Amniotic stem cell (primary cell): ENCODE data around the gene CTAG1A.
"Not testable (repeated sequence)": the region's sequence is repeated elsewhere in the genome, so short reads cannot be mapped to it uniquely, and the experiment has no call there.

Source experiments
- DNase-seq: peaks from one replicate; lab custom pipeline; 2025; lab: John Stamatoyannopoulos, UW

Gene CTAG1A

DNA sequence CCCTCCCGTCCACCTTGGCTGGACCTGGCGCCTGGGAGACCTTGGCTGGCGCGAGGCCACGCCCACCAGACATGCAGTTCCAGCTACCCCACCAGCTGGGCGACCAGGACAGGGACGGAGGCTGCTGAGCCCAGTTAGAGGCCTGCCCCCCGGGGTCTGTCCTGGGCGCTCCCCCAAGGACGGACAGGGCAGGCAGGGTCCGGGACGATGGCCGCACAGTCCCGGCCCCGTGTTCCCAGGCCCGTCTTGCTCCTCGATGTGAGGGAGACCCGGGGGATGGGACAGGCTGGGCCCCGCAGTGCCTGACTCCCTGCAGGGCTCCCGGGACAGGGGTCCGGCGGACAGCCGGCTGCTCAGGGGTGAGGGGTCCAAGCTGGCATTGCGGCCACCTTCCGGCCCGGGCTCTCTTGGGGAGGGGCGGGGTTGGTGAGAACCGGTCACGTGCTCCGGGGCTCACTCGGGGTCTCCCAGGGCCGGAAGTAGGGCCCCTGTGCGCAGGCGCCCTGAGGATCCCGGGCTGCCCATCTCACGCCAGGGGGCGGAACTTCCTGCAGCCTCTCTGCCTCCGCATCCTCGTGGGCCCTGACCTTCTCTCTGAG lies at the start of gene CTAG1A:
CTAG1A (plus strand) TSS at position 549 of the 599 bp plus-strand sequence. CDS start 74 bp downstream, outside the sequence.
- not testable (repeated sequence) for DNase-seq

DNA sequence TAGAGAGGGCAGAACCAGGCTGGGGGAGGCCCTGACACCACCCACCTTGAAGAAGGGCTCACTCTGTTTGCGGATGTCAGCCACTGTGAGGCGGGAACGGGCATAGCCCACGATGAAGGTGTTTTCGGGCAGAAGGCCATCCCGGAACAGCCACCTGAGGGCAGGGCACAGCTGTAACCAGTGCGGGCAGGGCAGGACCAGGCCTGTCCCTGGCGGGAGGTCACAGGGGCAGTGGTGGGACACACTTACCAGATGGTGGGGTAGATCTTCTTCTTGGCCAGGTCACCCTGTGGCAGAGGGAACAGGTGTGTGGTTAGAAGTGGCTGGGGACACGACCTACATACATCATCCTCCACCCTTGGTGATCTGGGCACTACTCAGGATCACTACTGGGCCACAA lies 49.0 kb upstream of the CTAG1A start:
- DNase-seq, result no peak

- no peak for DNase-seq
Observed at GRCh38 chrX:154539077-154539476, 45.9 kb upstream of the CTAG1A start.

GRCh38 chrX:154540365-154540764 lies 44.6 kb upstream of the CTAG1A start:
- DNase-seq, result not testable (repeated sequence)

DNA sequence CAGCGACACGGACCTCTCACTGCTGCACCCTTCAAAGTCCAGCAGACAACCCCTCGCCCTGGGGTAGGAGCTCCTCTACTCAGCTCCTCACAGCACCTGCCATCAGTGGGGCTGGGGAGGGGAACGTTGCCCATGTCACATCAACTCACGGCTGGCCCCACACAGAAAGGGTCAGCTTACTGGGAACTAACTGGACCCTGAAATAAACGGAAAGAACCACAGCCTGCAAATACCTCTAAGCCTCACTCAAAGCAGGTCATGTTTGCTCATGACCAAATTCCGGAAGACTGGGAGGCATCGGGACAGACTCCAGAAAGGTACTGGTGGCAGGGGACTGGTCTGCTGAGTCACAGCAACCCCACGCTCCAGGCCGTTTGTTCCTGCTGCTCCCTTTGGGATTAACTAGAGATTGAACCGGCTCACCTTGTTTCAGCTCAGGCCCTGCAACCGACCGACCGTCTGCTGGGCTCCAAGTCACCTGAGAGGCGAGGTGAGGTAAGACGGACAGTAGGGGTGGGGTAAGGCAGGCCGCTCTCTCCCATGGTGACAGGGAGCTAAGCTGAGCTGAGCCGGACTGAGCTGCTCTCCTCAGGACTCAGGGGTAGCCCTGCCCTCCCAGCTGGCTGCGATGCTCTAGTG lies 43.9 kb upstream of the CTAG1A start:
- no peak for DNase-seq

GRCh38 chrX:154541589-154541895 lies 43.4 kb upstream of the CTAG1A start:
- DNase-seq, result no peak

DNA sequence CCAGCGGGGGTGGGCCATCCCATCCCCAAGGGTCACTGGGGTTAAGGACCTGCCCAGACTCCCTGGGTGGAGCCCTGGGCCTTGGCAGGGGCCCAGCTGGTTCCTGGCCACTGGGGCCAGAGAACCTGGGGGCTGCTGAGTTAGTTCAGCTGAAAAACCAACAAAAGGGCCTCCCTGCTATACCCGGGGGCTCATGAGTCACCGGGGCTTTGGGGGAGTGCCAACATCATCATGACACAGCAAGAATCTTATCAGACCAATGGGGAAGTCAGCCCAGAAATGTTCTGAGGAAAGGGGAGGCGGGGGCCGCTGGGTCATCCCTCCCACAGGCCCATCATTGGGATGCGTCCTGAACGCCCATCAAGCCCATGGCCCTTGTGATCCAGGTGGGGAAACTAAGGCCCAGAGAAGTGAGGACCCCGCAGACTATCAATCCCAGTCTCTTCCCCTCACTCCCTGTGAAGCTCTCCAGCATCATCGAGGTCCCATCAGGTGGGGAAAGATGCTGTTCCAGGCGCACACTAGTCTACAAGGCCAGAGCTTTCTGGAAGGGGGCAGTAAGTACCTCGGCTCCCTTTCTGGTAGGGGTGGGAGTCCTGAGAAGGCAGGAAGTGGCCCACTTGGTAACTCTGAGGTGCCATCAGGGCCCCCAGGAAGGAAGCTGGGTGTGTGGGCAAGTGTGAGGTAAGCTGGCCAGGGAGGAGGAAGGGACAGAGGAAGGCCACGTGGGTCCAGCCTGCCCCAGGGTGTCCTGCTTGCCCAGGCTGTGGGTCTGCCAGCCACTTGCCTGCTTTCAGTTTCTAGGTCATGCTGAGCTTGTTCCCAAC lies 42.8 kb upstream of the CTAG1A start:
- DNase-seq, result peak; percentile 71

DNA sequence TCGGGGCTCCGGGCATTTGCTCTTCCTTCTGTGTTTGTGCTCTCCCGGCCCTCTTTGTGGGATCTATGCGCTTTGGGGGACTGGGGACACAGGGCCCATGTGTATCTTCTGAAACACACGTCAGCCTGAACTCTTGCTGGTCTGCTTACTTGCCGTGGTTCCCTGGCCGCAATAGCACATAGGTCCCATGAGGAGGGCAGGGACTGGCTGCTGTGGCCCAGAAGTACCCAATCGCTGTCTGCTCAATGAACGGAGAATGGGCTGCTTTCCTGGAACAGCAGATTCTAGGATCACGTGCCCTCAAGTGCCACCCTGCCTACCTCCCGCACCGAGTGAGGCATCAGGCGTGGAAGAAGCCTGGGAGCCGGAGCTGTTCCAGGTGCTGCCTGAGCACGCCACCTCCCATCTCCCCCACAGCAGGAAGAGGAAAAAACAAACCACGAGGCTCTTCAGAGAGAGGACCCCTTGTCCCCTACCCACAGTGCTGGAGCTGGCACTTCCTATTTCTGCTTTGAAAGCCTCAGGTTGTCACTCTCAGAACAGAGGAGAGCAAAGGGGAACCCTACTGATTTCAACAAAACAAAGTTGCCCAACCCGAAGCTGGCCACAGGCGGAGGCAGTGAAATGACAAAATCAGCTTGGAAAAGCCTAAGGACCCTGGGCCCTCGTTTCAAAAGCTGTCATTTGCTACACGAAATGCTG lies 42.1 kb upstream of the CTAG1A start:
- DNase-seq, result no peak

DNA sequence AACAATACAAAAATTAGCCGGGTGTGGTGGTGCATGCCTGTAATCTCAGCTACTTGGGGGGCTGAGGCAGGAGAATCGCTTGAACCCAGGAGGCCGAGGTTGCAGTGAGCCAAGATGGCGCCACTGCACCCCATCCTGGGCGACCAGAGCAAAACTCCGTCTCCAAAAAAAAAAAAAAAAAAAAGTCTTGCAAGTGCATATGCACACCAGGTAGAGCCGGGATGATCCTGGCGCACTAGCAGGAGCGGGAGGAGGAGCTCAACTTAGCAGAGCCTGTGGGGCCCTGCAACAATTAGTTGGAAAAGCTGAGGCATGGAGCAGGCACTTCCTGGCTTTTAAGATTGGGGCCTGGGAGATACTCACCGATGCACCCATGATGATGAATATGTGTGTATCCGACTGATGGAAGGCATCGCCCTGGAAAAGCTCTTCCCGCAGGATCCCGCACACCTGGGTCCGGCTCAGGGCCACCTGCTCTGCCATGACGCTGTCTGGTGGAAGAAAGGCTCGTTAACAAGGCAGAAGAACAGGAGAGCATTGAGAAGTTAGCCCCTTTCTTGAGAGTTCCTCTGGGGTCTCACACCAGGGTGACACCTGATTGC lies 39.2 kb upstream of the CTAG1A start:
- DNase-seq, result no peak

GRCh38 chrX:154546354-154547244 lies 38.3 kb upstream of the CTAG1A start, which contains the start of gene G6PD:
G6PD (minus strand) TSS chrX:154546846; CDS start chrX:154546155, 691 bp downstream.
- peak; percentile 12 for DNase-seq

DNA sequence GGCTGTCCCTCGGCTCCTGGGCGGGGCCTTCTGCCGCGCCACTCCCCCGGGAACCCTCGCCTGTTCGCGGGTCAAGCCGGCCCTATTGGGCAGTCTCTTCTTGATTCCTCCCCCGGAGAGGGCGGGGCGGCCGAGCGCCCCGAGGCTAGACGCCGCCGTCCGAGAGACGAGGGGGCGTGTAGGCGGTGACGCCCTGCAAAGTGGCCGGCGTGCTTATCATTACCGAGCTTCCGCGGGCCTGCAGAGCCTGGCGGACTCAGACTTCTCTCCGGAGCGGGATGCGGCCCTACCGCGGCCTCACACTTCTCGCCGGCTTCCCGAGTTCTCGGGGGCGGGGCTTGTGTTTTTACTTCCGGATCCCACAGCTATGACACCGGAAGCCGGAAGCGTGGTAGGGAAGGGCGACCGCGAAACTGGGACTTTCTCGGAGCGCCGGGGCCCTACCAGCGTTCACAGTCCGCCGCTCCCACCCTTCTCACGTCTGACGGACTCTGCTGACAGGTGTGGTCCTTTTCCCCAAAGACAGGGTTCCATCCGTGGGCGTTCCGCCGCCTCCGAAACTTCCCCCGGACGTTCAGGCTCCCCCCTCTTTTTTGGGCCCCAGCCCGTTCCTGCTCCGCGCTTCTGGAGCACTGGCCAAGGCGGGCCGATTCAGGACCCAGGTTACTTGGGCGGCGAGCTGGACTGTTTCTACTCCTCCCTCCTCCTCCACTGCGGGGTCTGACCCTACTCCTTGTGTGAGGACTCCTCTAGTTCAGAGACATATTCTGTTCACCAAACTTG lies 37.5 kb upstream of the CTAG1A start, which contains the start of gene IKBKG:
IKBKG (plus strand) TSS at position 376 of the 783 bp plus-strand sequence. CDS start 4,383 bp downstream, outside the sequence.
- DNase-seq, result peak; percentile 89

DNA sequence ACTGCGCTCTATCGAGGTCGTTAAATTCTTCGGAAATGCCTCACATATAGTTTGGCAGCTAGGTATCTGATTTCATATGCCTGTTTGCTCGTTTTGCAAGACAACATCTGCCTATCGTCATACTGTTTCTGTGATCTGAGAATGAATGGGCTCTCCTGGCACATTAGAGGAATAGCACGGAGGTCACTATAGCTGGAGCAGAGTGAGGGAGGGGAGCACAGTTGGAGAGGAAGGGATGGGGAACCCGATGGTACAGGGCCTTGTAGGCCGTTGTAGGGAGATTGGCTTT lies 37.0 kb upstream of the CTAG1A start:
- peak; percentile 3 for DNase-seq

DNA sequence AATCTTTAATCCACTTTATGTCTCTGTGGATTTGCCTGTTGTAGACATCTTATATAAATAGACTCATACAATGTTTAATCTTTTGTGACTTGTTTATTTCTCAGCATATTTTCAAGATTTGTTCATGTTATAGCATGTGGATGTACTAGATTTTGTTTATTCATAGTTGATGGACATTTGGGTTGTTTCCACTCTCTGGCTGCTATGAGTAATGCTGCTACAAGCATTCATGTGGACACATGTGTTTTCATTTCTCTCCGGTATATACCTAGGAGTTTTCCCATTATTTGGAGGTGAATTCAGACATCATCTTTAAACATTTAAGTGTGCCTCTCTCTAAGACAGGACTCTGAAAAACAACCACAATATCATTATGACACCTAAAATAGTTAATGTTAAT lies 35.2 kb upstream of the CTAG1A start:
- DNase-seq, result no peak

DNA sequence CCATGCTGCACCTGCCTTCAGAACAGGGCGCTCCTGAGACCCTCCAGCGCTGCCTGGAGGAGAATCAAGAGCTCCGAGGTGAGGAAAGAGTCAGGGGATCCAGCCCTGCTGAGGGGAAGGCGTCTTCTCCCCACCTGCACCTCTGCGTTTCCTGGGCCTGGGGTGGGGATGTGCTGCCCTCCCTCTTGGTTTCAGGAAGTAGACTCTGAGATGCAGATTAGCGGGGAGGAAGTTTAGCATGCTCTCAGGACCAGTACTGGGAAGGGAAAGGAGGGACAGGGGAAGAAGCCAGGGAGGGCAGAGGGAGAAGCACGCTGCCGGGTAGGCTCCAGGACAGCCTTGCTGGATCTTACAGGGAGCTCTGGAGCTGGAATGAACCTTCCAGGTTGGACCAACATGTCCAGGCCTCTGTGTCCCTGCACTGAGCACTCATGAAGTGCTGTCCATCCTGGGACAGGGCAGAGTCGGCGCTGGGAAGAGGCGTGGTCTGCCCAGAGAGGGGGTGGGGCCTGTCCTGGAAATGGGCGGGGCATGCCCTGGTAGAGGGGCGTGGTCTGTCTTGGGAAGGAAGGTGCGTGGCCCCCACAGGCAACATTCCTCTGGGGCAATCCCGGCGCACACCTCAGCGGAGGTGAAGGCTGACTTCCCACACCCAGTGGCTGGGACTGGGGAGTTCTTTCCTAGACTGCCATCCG lies 32.7 kb upstream of the CTAG1A start:
- not testable (repeated sequence) for DNase-seq

- DNase-seq, result not testable (repeated sequence)
Observed at GRCh38 chrX:154558060-154558690, 26.8 kb upstream of the CTAG1A start.

DNA sequence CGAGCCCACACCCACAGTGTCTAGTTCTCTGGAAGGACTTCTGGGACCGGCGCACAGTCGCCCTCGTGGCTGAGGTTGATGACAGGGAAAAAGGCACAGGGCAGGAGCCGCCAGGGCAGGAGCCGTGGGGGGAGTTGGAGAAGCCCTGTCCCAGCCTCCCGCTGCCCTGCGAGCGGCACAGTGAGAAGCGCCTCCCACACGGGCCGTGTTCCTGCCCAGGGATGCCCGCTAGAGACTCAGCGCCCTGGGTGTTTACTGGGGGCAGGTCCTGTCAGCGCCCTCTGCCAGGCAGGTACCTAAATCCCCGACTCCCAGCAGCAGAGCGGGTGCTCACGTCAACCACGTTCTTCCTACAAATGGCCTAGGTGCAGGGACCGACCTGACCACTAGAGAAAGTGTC lies 26.0 kb upstream of the CTAG1A start:
- not testable (repeated sequence) for DNase-seq

- DNase-seq, result not testable (repeated sequence)
Observed at GRCh38 chrX:154560326-154560725, 24.6 kb upstream of the CTAG1A start.

DNA sequence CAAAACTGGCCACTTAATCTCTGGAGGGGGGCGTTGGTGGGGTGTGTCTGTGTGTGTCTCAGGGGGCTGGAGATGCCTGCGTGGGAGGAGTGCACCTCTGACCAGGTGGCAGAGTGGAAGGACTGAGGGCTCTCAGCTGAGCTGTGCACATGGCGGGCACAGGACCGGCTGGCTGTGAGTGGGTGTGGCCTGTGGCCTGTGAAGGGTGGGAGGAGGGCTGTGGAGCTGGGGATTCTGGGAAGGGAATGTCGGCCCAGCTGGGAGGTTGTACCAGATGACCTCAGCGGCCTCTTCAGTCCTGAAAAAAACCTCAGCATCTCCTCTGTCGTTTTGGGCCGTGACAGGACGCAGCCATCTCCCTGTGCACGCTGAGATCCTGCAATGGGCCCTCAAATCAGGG lies 22.6 kb upstream of the CTAG1A start:
- DNase-seq, result not testable (repeated sequence)

GRCh38 chrX:154570361-154570760 lies 14.6 kb upstream of the CTAG1A start:
- DNase-seq, result not testable (repeated sequence)
